Peyer's patch (tissue), 4 donors: Measurements from ENCODE around the gene ST3GAL4.

Experiments used
- POLR2A ChIP-seq, 2 donors: fragments of 450-650 bp; IDR thresholded peaks; one replicate each; pipeline ENCODE4 v1.5.1; 2017; ENCODE audit warnings: antibody characterized with exemption in 2 of 2, mild to moderate bottlenecking in 2 of 2, moderate library complexity in 2 of 2
- TF ChIP-seq, protein P1 (sequence below), 6 experiments: fragments of 450-650 bp in 4 of 6; fragments of 200-600 bp in 2 of 6; sonication (generic) in 1 of 6; IDR thresholded peaks; one replicate each; pipeline ENCODE4 v1.5.1; 2017 to 2019; ENCODE audit warnings: antibody characterized with exemption in 6 of 6, mild to moderate bottlenecking in 3 of 6, moderate library complexity in 1 of 6

DNA sequence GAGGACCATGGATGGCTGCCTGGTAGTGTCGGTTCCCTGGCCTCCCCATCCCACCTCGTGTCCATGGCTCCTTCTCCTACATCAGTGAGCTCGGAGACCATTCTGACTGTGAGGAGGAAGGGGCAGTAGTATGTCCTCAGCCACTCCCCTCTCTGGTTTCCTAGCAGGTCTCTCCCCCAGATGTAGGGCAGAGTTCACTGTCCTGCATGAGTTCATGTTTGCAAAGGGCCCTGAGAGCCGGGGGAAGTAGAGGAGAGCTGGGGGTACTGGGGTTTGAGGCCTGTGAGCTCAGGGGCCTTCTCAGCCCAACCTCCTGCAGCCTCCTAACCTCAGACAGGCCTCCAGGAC is 18.4 kb upstream of the ST3GAL4 start:
- TF ChIP-seq POLR2A (IDR thresholded peaks at IDR 0.05): no peak
- TF ChIP-seq, protein P1, sequence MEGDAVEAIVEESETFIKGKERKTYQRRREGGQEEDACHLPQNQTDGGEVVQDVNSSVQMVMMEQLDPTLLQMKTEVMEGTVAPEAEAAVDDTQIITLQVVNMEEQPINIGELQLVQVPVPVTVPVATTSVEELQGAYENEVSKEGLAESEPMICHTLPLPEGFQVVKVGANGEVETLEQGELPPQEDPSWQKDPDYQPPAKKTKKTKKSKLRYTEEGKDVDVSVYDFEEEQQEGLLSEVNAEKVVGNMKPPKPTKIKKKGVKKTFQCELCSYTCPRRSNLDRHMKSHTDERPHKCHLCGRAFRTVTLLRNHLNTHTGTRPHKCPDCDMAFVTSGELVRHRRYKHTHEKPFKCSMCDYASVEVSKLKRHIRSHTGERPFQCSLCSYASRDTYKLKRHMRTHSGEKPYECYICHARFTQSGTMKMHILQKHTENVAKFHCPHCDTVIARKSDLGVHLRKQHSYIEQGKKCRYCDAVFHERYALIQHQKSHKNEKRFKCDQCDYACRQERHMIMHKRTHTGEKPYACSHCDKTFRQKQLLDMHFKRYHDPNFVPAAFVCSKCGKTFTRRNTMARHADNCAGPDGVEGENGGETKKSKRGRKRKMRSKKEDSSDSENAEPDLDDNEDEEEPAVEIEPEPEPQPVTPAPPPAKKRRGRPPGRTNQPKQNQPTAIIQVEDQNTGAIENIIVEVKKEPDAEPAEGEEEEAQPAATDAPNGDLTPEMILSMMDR (IDR thresholded peaks at IDR 0.05): no peak
